Measurements from ENCODE around the gene IKZF1. TPM values are rescaled to one million over a fixed set of nuclear protein-coding genes. Genes with fewer than 3 reads are reported as not detected.

IKZF1 gene
- total RNA-seq, 4 donors from 2014 or later: 0.22 to 3.6 (median 1.9) TPM

DNA sequence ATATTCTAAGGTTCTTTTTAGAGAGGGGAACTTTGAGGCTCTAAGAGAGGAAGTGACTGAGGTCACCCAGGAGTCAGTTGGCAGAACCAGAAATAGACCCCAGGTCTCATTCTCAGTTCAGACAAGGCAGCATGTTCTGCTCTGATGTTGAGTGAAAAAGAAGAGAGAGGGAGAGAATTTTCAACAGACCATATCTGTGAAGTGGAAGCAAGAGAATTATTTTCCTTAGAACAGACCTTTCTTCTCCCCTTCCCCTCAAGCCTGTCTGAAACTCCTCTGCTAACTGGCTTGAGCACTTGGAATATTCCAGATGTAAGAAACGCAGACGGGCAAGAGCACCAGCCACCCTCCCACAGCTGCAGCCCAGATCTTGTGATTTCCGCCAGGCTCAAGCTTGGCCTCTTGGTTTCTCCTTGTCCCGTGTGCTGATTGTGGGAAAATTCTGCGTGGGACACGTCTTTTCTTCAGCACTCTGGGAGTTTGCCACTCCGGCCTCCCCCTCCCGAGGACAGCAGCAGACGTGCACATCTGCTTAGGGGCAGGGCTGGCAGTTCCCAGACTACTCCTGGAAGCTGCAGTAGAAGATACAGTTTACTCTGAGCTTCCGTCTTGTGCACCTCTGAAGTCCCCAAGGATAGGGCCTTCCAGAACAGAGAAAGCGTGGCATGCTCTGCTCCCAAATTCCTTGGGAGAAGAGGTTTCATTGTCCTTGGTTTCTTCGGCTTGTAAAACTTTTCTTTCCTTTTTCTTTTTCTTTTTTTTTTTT lies 22.7 kb upstream of the IKZF1 start:
- intact Hi-C loops (cut with DNase I; ENCODE audit: low total_unique reads) (no loop called here), in situ Hi-C loops (cut with MboI; ENCODE audit: low sequenced_read_pairs in 4 of 4) (no loop called here)
- Histone ChIP-seq H3K4me1 (no peaks in the 10 kb centered on the region), H3K9me3 (no peaks in the 10 kb centered on the region), H3K27ac (no peak overlapping the region), H3K36me3 (no peaks in the 10 kb centered on the region), H3K27me3 (no peaks in the 10 kb centered on the region), H3K4me3 (no peak overlapping the region)
- no peak for ATAC-seq
- no peak for TF ChIP-seq CTCF (IDR thresholded peaks at IDR 0.05 in 4 of 5, conservative IDR thresholded peaks at IDR 0.05 in 1 of 5)
- no peak for TF ChIP-seq POLR2A (IDR thresholded peaks at IDR 0.05)
- no peak for DNase-seq

DNA sequence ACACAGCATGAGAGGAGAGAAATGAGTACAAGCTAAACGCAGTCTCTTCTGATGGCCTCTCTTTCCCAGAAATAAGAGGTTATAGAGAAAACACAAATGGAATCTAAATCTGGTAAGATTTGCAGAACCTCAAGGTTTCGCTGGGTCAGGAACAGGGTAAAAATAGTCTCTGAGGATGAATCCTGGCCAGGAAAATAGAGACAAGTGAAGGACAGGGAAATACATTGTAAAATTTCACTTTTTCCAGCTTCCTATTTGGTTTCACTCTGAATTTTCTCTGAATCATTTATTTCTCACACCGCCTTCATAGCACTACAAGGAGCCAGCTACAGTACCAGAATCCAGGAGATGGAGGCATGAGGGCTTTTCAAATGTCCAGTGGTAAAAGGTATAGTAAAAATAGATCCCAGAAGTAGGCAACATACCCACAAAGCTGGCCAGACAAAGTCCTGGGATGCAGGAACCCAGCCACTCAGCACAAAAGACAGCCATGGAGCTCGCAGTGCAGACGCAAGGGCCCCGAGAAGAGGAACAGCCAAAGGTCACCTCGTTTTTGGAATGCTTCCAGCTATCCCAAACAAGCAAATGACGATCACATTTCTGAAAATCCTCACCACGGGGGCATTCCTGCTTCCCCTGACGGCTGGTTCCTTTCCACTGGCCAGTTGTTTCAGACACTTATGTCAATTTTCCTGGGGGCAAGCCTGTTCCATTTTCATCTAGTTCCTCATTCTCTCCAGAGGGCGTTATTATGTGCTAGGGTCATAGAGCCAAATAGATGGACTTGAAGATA lies 21.5 kb upstream of the IKZF1 start:
- H3K4me3 ChIP-seq: no peak overlapping the region
- TF ChIP-seq POLR2A (IDR thresholded peaks at IDR 0.05) (no peak), CTCF (IDR thresholded peaks at IDR 0.05 in 4 of 5, conservative IDR thresholded peaks at IDR 0.05 in 1 of 5) (no peak)
- in situ Hi-C loops (cut with MboI; ENCODE audit: low sequenced_read_pairs in 4 of 4): no loop called here
- ATAC-seq: no peak
- H3K4me1 ChIP-seq: no peaks in the 10 kb centered on the region
- no peaks in the 10 kb centered on the region for H3K36me3 ChIP-seq
- intact Hi-C loops (cut with DNase I; ENCODE audit: low total_unique reads): no loop called here
- H3K27me3 ChIP-seq: no peaks in the 10 kb centered on the region
- no peak overlapping the region for H3K27ac ChIP-seq
- no peak for DNase-seq
- H3K9me3 ChIP-seq: no peaks in the 10 kb centered on the region

DNA sequence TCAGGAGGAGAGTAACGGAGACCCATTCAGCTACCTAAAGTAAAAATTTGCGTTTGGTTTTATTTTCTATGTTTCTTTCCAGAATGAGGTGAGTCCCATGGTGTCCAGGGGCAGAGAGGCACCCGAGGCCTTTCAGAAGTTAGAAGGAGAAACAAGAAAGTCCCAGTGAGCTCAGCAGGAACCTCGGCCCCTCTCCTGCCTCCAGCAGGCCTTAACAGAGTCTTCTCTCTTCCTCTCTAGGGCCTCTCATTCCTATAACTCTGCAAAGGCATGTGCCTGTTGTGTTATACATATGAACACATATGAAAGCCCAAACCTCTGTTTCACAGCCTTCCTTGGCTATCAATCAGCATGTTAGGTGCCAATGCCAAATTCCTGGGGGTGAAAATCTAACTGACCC lies 20.8 kb upstream of the IKZF1 start:
- intact Hi-C loops (cut with DNase I; ENCODE audit: low total_unique reads): no loop called here
- H3K27ac ChIP-seq: no peak overlapping the region
- no peaks in the 10 kb centered on the region for H3K9me3 ChIP-seq
- ATAC-seq (no peak), DNase-seq (no peak)
- in situ Hi-C loops (cut with MboI; ENCODE audit: low sequenced_read_pairs in 4 of 4): no loop called here
- no peaks in the 10 kb centered on the region for H3K27me3 ChIP-seq
- H3K4me3 ChIP-seq: no peak overlapping the region
- H3K4me1 ChIP-seq: no peaks in the 10 kb centered on the region
- TF ChIP-seq CTCF (IDR thresholded peaks at IDR 0.05 in 4 of 5, conservative IDR thresholded peaks at IDR 0.05 in 1 of 5): no peak
- no peak for TF ChIP-seq POLR2A (IDR thresholded peaks at IDR 0.05)
- H3K36me3 ChIP-seq: no peaks in the 10 kb centered on the region

DNA sequence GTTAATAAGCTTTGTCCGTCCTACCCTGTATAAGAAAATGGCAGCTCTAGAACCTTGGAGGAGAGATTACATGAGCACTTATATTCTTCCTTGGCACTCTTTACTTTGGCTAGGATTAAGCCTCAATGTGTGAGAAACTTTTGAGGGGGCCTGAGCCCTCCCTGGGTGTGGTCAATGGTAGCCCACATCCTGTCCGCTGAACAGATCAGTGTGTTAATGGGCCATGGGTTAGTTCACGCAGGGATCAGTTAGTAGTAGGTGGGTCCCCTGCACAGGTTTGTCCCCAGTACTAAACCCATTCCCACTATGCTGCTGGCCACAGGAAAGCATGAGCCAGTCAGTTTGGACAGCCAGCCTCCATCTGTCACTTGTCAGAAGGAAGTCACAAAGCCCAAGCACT lies 20.2 kb upstream of the IKZF1 start:
- TF ChIP-seq CTCF (IDR thresholded peaks at IDR 0.05 in 4 of 5, conservative IDR thresholded peaks at IDR 0.05 in 1 of 5) (no peak), POLR2A (IDR thresholded peaks at IDR 0.05) (no peak)
- intact Hi-C loops (cut with DNase I; ENCODE audit: low total_unique reads): no loop called here

More for the DNA sequence above, 20.2 kb upstream of the IKZF1 start:
- in situ Hi-C loops (cut with MboI; ENCODE audit: low sequenced_read_pairs in 4 of 4): no loop called here
- Histone ChIP-seq H3K9me3 (no peaks in the 10 kb centered on the region), H3K27me3 (no peaks in the 10 kb centered on the region), H3K36me3 (no peaks in the 10 kb centered on the region), H3K4me1 (no peaks in the 10 kb centered on the region), H3K4me3 (no peak overlapping the region), H3K27ac (no peak overlapping the region)
- ATAC-seq (no peak), DNase-seq (no peak)
